GM23248 (cell line): Measurements from ENCODE around the gene EVC.

Experiments
- EZH2 ChIP-seq: fragments of 200-600 bp; sonication (generic); IDR thresholded peaks from 2 replicates; pipeline ENCODE4 v1.6.1; 2018; ENCODE audit warnings: antibody characterized with exemption, mild to moderate bottlenecking; ENCODE audit not compliant: insufficient read depth, poor library complexity, severe bottlenecking
- EZH2phosphoT487 ChIP-seq: fragments of 200-600 bp; sonication (generic); IDR thresholded peaks from 2 replicates; pipeline ENCODE4 v1.6.1; 2018; ENCODE audit warnings: antibody characterized with exemption, moderate library complexity, mild to moderate bottlenecking, low read depth; ENCODE audit not compliant: insufficient read depth

- no peak for TF ChIP-seq EZH2
- no peak for TF ChIP-seq EZH2phosphoT487
These were observed 113.2 kb downstream of the EVC start for GRCh38 chr4:5824227-5824626.
